ENCODE results near the gene POLR2A. TPM values are rescaled to one million over a fixed set of nuclear protein-coding genes. Genes with fewer than 3 reads are reported as not detected.
A peak's percentile ranks its signal among the peaks of the same experiment; 100 is the strongest.

The POLR2A gene
- total and polyA plus RNA-seq, 2 of the 13 experiments (the other 11 are each of a cell fraction or from before 2014, with no cell fraction given), result 17.8 to 18.3 TPM

GRCh38 chr17:7440113-7440833, 43.9 kb upstream of the POLR2A start:
- FAIRE-seq (no peak), DNase-seq (ENCODE audit: low spot score) (no peak), ATAC-seq (peak; percentile 13)
- 8% methylated on average over 27 of the region's 46 CpGs for WGBS (ENCODE audit: low lambda C conversion rate)
- Histone ChIP-seq H3K4me3 (replicated peaks in 1 of 3; ENCODE audit: insufficient read depth in 1 of 3, low read depth in 2 of 3, low read length in 3 of 3) (peak overlapping the region; percentile 60 to 80 (median 73)), H3K27ac (ENCODE audit: extremely low read length, insufficient read depth, low read length) (peak overlapping the region; percentile 29), H3K4me2 (ENCODE audit: low read depth, low read length) (peak overlapping the region; percentile 94), H3K9ac (ENCODE audit: insufficient read depth, low read depth, low read length) (peak overlapping the region; percentile 68), H3K9me3 (ENCODE audit: low read length) (no peaks in the 10 kb centered on the region), H3K36me3 (replicated peaks in 1 of 2; ENCODE audit: control insufficient read depth in 1 of 2, insufficient read depth in 2 of 2, low read length in 2 of 2) (no peaks in the 10 kb centered on the region), H2AFZ (ENCODE audit: low read length) (no peak overlapping the region), H4K20me1 (ENCODE audit: insufficient read depth, low read length) (no peaks in the 10 kb centered on the region), H3K4me1 (ENCODE audit: insufficient read depth, low read length) (peaks cover 57% of the 10 kb centered on the region), H3K79me2 (ENCODE audit: insufficient read depth, low read length) (no peaks in the 10 kb centered on the region), H3K27me3 (ENCODE audit: control insufficient read depth in 1 of 2, insufficient read depth in 2 of 2, low read length in 2 of 2) (peaks cover 6 to 27% of the 10 kb centered on the region in 2 experiments; a peak in 4 of 5 replicates)
- in situ Hi-C loops (cut with HindIII; ENCODE audit: extremely low pct_ligation_motif_present, low pct_unique_long_range_greater_than_20kb) (no loop called here), intact Hi-C loops (cut with micrococcal nuclease; ENCODE audit: unreplicated experiment) (no loop called here)
- ChIA-PET POLR2A (interaction anchor here (0.5 to 2.8 kb wide), 8 partner anchors 37 to 262 kb away, joined by 3 to 21 read pairs (median 4); partner anchors contain the start of genes NEURL4, PLSCR3, TMEM256 and ZBTB4), CTCF (ENCODE audit: low intra/inter-chr PET ratio, low total read pairs) (interaction anchor here (0.6 kb wide), 1 partner anchor 121 kb away, joined by 3 read pairs; no protein-coding TSS in a partner anchor)
- no TSS peak for BruUV-seq (replicated peaks)
- TF ChIP-seq, protein P1, sequence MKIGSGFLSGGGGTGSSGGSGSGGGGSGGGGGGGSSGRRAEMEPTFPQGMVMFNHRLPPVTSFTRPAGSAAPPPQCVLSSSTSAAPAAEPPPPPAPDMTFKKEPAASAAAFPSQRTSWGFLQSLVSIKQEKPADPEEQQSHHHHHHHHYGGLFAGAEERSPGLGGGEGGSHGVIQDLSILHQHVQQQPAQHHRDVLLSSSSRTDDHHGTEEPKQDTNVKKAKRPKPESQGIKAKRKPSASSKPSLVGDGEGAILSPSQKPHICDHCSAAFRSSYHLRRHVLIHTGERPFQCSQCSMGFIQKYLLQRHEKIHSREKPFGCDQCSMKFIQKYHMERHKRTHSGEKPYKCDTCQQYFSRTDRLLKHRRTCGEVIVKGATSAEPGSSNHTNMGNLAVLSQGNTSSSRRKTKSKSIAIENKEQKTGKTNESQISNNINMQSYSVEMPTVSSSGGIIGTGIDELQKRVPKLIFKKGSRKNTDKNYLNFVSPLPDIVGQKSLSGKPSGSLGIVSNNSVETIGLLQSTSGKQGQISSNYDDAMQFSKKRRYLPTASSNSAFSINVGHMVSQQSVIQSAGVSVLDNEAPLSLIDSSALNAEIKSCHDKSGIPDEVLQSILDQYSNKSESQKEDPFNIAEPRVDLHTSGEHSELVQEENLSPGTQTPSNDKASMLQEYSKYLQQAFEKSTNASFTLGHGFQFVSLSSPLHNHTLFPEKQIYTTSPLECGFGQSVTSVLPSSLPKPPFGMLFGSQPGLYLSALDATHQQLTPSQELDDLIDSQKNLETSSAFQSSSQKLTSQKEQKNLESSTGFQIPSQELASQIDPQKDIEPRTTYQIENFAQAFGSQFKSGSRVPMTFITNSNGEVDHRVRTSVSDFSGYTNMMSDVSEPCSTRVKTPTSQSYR (CRISPR knock-in tag; IDR thresholded peaks at IDR 0.05; ENCODE audit: borderline replicate concordance), result no peak
- TF ChIP-seq, protein P2, sequence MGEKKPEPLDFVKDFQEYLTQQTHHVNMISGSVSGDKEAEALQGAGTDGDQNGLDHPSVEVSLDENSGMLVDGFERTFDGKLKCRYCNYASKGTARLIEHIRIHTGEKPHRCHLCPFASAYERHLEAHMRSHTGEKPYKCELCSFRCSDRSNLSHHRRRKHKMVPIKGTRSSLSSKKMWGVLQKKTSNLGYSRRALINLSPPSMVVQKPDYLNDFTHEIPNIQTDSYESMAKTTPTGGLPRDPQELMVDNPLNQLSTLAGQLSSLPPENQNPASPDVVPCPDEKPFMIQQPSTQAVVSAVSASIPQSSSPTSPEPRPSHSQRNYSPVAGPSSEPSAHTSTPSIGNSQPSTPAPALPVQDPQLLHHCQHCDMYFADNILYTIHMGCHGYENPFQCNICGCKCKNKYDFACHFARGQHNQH (CRISPR knock-in tag; IDR thresholded peaks at IDR 0.05), result no peak
- TF ChIP-seq SRY (CRISPR knock-in tag; IDR thresholded peaks at IDR 0.05) (0 out of 2 replicates have a peak, but pooled peaks have one; percentile 57), ZFAT (CRISPR knock-in tag; conservative IDR thresholded peaks at IDR 0.05) (no peak), TAF1 (CRISPR knock-in tag; IDR thresholded peaks at IDR 0.05) (peak; percentile 10; the same call in 1 of the 2 replicates), MZF1 (CRISPR knock-in tag; IDR thresholded peaks at IDR 0.05; ENCODE audit: borderline replicate concordance) (no peak), ZMAT3 (CRISPR knock-in tag; conservative IDR thresholded peaks at IDR 0.05) (no peak), CEBPG (CRISPR knock-in tag; IDR thresholded peaks at IDR 0.05) (0 out of 2 replicates have a peak, but pooled peaks have one; percentile 3), ZNF225 (CRISPR knock-in tag; IDR thresholded peaks at IDR 0.05) (no peak), TCF7 (IDR thresholded peaks at IDR 0.05; ENCODE audit: low read depth) (no peak)
- TF ChIP-seq, protein P3, sequence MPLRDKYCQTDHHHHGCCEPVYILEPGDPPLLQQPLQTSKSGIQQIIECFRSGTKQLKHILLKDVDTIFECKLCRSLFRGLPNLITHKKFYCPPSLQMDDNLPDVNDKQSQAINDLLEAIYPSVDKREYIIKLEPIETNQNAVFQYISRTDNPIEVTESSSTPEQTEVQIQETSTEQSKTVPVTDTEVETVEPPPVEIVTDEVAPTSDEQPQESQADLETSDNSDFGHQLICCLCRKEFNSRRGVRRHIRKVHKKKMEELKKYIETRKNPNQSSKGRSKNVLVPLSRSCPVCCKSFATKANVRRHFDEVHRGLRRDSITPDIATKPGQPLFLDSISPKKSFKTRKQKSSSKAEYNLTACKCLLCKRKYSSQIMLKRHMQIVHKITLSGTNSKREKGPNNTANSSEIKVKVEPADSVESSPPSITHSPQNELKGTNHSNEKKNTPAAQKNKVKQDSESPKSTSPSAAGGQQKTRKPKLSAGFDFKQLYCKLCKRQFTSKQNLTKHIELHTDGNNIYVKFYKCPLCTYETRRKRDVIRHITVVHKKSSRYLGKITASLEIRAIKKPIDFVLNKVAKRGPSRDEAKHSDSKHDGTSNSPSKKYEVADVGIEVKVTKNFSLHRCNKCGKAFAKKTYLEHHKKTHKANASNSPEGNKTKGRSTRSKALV (CRISPR knock-in tag; IDR thresholded peaks at IDR 0.05), result no peak
- TF ChIP-seq, protein P4, sequence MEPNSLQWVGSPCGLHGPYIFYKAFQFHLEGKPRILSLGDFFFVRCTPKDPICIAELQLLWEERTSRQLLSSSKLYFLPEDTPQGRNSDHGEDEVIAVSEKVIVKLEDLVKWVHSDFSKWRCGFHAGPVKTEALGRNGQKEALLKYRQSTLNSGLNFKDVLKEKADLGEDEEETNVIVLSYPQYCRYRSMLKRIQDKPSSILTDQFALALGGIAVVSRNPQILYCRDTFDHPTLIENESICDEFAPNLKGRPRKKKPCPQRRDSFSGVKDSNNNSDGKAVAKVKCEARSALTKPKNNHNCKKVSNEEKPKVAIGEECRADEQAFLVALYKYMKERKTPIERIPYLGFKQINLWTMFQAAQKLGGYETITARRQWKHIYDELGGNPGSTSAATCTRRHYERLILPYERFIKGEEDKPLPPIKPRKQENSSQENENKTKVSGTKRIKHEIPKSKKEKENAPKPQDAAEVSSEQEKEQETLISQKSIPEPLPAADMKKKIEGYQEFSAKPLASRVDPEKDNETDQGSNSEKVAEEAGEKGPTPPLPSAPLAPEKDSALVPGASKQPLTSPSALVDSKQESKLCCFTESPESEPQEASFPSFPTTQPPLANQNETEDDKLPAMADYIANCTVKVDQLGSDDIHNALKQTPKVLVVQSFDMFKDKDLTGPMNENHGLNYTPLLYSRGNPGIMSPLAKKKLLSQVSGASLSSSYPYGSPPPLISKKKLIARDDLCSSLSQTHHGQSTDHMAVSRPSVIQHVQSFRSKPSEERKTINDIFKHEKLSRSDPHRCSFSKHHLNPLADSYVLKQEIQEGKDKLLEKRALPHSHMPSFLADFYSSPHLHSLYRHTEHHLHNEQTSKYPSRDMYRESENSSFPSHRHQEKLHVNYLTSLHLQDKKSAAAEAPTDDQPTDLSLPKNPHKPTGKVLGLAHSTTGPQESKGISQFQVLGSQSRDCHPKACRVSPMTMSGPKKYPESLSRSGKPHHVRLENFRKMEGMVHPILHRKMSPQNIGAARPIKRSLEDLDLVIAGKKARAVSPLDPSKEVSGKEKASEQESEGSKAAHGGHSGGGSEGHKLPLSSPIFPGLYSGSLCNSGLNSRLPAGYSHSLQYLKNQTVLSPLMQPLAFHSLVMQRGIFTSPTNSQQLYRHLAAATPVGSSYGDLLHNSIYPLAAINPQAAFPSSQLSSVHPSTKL (CRISPR knock-in tag; IDR thresholded peaks at IDR 0.05), result no peak
- TF ChIP-seq, protein P5, sequence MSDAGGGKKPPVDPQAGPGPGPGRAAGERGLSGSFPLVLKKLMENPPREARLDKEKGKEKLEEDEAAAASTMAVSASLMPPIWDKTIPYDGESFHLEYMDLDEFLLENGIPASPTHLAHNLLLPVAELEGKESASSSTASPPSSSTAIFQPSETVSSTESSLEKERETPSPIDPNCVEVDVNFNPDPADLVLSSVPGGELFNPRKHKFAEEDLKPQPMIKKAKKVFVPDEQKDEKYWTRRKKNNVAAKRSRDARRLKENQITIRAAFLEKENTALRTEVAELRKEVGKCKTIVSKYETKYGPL (CRISPR knock-in tag; IDR thresholded peaks at IDR 0.05), result no peak

All from HepG2 (cell line).